Measurements from ENCODE around the gene NAA38.

GRCh38 chr17:7818026-7818425 is 39.3 kb downstream of the NAA38 start:
- TF ChIP-seq POLR2A (IDR thresholded peaks at IDR 0.05; ENCODE audit: low read depth, low read length) (no peak), POLR2AphosphoS5 (IDR thresholded peaks at IDR 0.05; ENCODE audit: low read depth, low read length) (no peak), POU2F2 (IDR thresholded peaks at IDR 0.05; ENCODE audit: low read depth, low read length) (no peak)
